CD1c-positive myeloid dendritic cell (primary cell): Measurements from ENCODE around the gene HAUS5.
"Not testable (repeated sequence)": the region's sequence is repeated elsewhere in the genome, so short reads cannot be mapped to it uniquely, and the experiment has no call there.

Experiments
- DNase-seq: peaks from one replicate; pipeline ENCODE4 v3.0.0-alpha.2; 2016; ENCODE audit errors: extremely low spot score

HAUS5 gene

GRCh38 chr19:35642798-35643254 is 30.3 kb downstream of the HAUS5 start:
- DNase-seq: no peak

DNA sequence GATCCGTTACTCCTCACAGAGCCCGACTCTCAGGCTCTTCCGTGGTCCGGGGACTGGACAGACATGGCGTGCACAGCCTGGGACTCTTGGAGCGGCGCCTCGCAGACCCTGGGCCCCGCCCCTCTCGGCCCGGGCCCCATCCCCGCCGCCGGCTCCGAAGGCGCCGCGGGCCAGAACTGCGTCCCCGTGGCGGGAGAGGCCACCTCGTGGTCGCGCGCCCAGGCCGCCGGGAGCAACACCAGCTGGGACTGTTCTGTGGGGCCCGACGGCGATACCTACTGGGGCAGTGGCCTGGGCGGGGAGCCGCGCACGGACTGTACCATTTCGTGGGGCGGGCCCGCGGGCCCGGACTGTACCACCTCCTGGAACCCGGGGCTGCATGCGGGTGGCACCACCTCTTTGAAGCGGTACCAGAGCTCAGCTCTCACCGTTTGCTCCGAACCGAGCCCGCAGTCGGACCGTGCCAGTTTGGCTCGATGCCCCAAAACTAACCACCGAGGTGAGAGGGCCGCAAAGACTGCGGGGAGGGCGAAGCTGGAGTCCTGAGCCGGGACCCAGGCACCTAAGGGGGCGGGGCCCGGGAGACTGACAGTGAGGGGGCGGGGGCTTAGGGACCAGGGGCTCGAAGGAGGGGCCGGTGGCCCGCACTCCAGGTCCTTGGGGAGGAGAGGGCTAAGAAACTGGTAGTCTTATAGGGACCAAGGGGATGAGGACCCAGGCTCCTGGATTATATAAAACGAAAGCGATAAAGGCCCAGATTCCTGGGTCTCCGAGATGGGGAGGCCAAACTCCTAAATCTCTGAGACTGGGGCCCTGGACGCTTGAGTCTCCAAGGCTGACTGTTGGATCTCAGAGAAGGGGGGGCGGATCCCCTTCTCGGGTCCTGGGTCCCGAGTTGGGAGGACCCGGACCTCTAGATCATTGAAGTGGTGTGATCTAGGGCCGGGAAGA is 31.0 kb downstream of the HAUS5 start:
- peak; percentile 79 for DNase-seq

DNA sequence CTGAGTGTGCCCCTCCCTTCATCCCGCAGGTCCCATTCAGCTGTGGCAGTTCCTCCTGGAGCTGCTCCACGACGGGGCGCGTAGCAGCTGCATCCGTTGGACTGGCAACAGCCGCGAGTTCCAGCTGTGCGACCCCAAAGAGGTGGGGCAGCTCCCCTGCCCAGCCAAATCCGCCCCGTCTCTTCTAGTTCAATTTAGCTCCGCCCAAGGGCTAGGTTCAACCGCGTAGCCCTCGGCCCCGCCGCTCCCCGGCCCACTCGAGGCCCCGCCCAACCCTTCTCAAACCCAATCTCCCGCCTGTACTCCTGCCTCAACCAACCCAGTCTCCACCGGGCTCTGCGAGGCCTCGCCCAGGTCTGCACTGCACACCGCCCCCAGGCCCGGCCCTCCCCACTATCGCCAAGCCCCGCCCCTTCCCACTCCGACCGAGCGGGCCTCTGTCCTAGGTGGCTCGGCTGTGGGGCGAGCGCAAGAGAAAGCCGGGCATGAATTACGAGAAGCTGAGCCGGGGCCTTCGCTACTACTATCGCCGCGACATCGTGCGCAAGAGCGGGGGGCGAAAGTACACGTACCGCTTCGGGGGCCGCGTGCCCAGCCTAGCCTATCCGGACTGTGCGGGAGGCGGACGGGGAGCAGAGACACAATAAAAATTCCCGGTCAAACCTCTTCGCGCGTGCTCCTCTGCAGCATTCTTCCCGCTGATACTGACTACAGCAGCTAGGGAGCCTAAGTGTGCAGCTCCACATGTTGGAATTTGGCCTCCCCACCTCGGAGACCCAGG is 31.9 kb downstream of the HAUS5 start:
- DNase-seq: peak; percentile 97

- peak; percentile 79 for DNase-seq
Observed at GRCh38 chr19:35644987-35645679, 32.6 kb downstream of the HAUS5 start.

DNA sequence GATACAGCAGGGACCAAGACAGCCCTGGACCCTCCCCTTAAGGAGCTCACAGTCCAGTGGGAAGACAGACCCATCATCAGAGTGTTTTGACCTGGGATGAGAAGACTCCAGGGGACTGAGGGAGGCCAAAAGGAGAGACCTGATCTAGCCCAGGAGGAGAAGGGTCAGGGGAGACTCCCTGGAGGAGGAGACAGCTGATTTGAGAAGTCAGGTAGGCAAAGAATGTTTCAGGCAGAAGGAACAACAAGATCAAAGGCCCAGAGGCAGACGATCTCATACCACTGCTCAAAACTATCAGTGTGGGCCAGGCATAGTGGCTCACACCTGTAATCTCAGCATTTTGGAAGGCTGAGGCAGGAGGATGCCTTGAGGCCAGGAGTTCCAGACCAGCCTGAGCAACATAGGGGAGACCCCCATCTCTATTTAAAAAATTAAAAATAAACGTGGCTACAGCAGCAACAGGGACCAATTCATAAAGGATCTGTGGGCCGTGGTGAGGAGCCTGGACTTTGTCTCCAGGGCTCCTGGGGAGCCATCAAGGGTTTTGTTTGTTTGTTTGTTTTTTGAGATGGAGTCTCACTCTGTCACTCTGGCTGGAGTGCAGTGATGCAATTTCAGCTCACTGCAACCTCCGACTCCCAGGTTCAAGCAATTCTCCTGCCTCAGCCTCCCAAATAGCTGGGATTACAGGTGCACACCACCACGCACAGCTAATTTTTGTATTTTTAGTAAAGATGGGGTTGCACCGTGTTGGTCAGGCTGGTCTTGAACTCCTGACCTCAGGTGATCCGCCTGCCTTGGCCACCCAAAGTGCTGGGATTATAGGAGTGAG is 33.4 kb downstream of the HAUS5 start:
- DNase-seq: no peak

DNA sequence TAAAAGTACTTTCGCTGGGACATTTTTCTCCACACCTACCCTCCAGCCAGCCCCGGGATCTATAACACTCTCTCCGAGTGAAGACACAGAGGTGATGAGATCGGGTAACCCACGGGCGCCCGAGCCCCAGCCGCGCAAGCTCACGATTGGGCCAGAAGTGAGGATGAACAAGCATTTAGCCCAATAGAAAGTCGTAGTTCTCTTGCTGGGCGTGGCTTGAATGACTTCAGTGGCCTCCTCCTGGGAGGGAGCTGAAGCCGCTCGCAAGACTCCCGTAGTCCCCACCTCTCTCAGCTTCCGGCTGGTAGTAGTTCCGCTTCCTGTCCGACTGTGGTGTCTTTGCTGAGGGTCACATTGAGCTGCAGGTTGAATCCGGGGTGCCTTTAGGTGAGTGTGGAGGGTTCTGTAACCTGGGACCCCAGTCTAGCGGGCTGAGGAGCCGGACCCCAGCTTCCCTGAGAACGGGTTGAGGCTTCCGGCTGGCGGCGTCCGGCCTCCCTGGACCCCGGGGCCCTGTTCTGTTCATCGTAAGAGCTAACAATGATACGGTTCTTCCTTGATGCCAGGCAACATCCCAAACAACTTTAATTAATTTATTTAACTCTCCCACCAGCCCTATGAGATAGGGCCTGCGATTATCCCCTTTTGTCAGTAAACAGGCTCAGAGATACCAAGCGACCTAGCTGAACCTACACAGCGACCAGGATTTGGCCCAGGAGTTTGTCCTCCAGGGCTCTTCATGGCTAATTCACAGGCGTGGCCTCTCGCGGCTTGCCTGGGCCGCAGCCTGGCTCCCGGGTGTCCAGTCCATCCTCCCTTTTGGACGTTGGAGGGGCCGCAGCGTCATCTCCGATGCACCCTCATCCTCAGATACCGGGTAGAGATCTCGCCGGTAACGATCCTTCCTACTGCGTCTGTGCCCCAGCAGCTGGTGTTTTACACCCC is 35.8 kb downstream of the HAUS5 start, which contains the start of gene COX6B1:
COX6B1 (plus strand) TSS at position 307 of the 945 bp plus-strand sequence. CDS start 2,921 bp downstream, outside the sequence.
- DNase-seq: peak; percentile 98

- no peak for DNase-seq
Observed at GRCh38 chr19:35650581-35650980, 38.0 kb downstream of the HAUS5 start.

- not testable (repeated sequence) for DNase-seq
Observed at GRCh38 chr19:35654828-35655227, 42.3 kb downstream of the HAUS5 start.

- no peak for DNase-seq
Observed at GRCh38 chr19:35655600-35655999, 43.1 kb downstream of the HAUS5 start.

- no peak for DNase-seq
Observed at GRCh38 chr19:35656700-35657099, 44.2 kb downstream of the HAUS5 start.

DNA sequence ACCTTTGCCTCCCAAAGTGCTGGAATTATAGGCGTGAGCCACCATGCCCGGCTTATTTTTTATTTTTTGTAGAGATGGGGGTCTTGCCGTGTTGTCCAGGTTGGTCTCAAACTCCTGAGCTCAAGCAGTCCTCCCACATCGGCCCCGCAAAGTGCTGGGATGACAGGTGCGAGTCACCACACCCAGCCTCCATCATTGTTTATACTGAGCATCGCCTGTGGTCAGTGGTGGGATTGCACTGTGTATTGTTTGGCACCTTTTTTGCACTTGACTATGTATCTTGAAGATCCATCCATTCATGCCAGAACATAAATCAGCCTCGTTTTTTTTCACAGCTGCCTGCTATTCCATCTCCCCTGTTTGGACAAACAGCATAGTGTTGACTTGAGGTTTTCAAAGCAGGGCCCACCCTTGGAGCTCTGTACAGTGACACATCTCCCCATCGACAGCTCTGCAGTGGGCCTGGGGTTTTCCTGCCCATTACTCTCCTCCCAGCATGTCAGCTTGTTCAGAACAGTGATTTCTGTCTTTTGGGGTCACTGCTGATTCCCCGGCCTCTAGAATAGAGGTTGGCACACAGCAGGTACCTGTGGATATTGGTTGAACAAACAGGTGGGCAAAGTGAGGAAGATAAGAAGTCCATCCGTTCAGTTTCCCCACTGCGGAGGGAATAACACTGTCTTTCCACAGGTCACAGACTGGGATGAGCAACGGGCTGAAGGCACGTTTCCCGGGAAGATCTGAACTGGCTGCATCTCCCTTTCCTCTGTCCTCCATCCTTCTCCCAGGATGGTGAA is 45.6 kb downstream of the HAUS5 start:
- no peak for DNase-seq

GRCh38 chr19:35661995-35662340 is 49.4 kb downstream of the HAUS5 start:
- no peak for DNase-seq

- no peak for DNase-seq
Observed at GRCh38 chr19:35663981-35664380, 51.4 kb downstream of the HAUS5 start.

- no peak for DNase-seq
Observed at GRCh38 chr19:35665157-35665556, 52.6 kb downstream of the HAUS5 start.

GRCh38 chr19:35665604-35666003 is 53.1 kb downstream of the HAUS5 start:
- DNase-seq: no peak

- no peak for DNase-seq
Observed at GRCh38 chr19:35666251-35666913, 53.8 kb downstream of the HAUS5 start, which contains the start of gene UPK1A. Gene UPK1A (plus strand): TSS chr19:35666517. CDS start chr19:35666813, 296 bp downstream.

- no peak for DNase-seq
Observed at GRCh38 chr19:35669566-35669965, 57.0 kb downstream of the HAUS5 start.

DNA sequence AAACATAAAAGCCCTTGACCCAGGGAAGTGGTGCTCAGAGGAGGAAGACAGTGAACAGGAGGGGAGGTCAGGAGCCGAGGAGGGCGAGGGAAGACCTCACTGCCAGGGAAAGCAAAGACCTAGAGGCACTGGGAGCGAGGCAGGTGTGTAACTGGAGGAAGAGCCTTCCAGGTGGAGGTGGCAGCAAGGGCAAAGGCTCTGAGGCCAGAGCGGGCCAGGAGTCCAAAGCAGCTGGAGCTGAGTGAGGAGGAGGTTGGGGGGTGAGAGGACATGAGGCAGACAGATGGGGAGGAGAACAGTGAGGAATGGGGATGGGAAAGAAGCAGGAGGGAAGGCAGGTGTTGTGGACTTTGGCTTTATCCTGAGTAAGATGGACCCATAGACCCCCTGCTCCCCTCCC is 57.4 kb downstream of the HAUS5 start:
- DNase-seq: no peak
